HFFc6 (cell line): ENCODE measurements around the gene NSFL1C. TPM values are rescaled to one million over a fixed set of nuclear protein-coding genes. Genes with fewer than 3 reads are reported as not detected.

Source experiments
- DNase-seq: peaks from one replicate; pipeline ENCODE4 v3.0.0-alpha.2; 2018
- H3K27ac Mint-ChIP-seq: 2 replicates; pipeline ENCODE4 v1.8.0; 2020; ENCODE audit warnings: mild to moderate bottlenecking, mixed read lengths
- H3K27me3 Mint-ChIP-seq: 2 replicates; pipeline ENCODE4 v1.8.0; 2021; ENCODE audit warnings: mild to moderate bottlenecking, moderate library complexity, mixed read lengths; ENCODE audit not compliant: insufficient read depth
- H3K36me3 Mint-ChIP-seq: 2 replicates; pipeline ENCODE4 v1.8.0; 2021; ENCODE audit warnings: low read depth, mixed read lengths
- H3K4me1 Mint-ChIP-seq: 2 replicates; pipeline ENCODE4 v1.8.0; 2020; ENCODE audit warnings: low read depth, mixed read lengths
- H3K4me3 Mint-ChIP-seq: 2 replicates; pipeline ENCODE4 v1.8.0; 2020; ENCODE audit warnings: mild to moderate bottlenecking, moderate library complexity, mixed read lengths
- H3K9me3 Mint-ChIP-seq: 2 replicates; pipeline ENCODE4 v1.8.0; 2020; ENCODE audit warnings: mild to moderate bottlenecking, mixed read lengths
- total RNA-seq, 6 experiments: library from RNA; stranded (reverse); fragmentation: NEBNext Ultra II Directional; extraction: Animal tissue kit (Norgen Biotek cat#: 25700); gene quantifications; 2 replicates in 1 of 6; 3 replicates in 5 of 6; pipeline ENCODE4 v1.2.3, GENCODE V29; 2021
- TF ChIP-seq, protein P1 (sequence below): fragments of 200-600 bp; sonication (generic); IDR thresholded peaks from 2 replicates; pipeline ENCODE4 v1.5.0; 2021; ENCODE audit warnings: antibody characterized with exemption, mild to moderate bottlenecking

The NSFL1C gene
- total RNA-seq, 6 experiments from 2014 or later, result 85.4 to 125 (median 103) TPM

DNA sequence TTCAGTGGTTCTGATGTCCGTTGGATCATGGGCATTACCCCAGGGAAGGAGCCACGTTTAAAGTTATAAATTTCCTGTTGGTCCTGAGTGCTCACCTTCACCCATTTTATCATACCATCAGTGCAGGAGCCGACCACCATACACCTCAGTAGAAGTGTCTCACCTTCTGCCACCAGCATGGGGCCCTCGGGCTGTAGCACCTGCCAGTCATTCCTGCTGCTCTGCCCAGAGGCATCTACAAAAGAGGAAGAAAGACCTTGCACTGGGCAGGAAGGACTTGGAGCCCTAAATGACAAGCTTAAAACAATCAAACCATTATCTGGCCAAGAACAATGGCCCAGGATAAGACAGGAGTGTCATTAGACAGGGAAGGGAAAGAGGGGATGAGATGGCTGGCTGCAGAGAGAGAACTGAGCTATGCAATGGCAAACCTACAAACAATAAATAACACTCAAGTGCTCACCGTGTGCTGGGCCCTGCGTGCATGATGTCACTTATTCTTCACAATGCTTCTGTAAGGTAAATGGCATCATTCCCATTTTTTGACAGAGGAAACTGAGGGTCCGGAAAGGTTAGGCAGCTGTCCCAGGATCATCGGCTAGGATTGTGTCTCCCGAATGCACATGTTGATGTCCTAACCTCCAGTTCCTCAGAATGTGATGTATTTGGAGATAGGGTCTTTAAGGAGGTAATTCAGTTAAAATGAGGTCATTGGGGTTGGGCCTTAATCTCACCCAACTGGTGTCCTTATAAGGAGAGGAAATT lies 13.4 kb upstream of the NSFL1C start:
- H3K27ac Mint-ChIP-seq, result no peak overlapping the region
- TF ChIP-seq, protein P1, sequence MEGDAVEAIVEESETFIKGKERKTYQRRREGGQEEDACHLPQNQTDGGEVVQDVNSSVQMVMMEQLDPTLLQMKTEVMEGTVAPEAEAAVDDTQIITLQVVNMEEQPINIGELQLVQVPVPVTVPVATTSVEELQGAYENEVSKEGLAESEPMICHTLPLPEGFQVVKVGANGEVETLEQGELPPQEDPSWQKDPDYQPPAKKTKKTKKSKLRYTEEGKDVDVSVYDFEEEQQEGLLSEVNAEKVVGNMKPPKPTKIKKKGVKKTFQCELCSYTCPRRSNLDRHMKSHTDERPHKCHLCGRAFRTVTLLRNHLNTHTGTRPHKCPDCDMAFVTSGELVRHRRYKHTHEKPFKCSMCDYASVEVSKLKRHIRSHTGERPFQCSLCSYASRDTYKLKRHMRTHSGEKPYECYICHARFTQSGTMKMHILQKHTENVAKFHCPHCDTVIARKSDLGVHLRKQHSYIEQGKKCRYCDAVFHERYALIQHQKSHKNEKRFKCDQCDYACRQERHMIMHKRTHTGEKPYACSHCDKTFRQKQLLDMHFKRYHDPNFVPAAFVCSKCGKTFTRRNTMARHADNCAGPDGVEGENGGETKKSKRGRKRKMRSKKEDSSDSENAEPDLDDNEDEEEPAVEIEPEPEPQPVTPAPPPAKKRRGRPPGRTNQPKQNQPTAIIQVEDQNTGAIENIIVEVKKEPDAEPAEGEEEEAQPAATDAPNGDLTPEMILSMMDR, result no peak
- H3K9me3 Mint-ChIP-seq, result no peaks in the 10 kb centered on the region
- peaks cover 41% of the 10 kb centered on the region for H3K4me1 Mint-ChIP-seq
- H3K27me3 Mint-ChIP-seq, result peaks cover 1% of the 10 kb centered on the region
- H3K4me3 Mint-ChIP-seq, result no peak overlapping the region
- DNase-seq, result no peak
- no peaks in the 10 kb centered on the region for H3K36me3 Mint-ChIP-seq

- Mint-ChIP-seq H3K27me3 (peaks cover 1% of the 10 kb centered on the region), H3K9me3 (no peaks in the 10 kb centered on the region), H3K36me3 (no peaks in the 10 kb centered on the region), H3K4me3 (peak overlapping the region; percentile 62), H3K4me1 (peaks cover 32% of the 10 kb centered on the region), H3K27ac (peak overlapping the region; percentile 78)
- DNase-seq, result peak; percentile 67
- TF ChIP-seq, protein P1, result no peak
Measured at GRCh38 chr20:1478566-1478965, 11.9 kb upstream of the NSFL1C start.

DNA sequence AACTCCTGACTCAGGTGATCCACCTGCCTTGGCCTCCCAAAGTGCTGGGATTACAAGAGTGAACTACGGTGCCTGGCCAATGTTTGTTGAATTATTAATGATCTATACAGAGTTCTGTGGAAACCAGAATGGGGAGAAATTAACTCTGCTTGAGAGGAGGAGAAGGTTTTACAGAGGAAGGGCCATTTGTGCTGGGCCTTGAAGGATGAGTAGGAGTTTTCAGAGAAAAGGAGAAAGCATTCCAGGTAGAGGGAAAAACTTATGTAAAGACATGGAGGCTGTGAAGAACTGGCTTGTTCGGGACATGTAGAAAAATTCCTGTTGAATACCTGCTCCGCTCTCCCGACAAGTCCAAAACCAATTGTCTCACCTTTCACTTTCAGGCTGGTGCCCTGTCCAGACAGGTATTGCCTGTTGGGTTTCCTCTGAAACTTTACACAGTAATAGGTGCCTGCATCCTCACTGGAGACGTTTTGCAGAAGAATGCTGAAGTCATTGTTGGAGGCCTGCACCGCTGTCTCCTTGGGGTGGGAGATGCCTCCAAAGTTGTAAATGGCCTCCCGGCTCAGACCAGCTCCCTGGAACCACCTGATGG lies 11.3 kb upstream of the NSFL1C start:
- no peaks in the 10 kb centered on the region for H3K9me3 Mint-ChIP-seq
- peak overlapping the region; percentile 78; the same call in 1 of the 2 replicates for H3K27ac Mint-ChIP-seq
- H3K4me3 Mint-ChIP-seq, result no peak overlapping the region
- peaks cover 36% of the 10 kb centered on the region for H3K4me1 Mint-ChIP-seq
- peaks cover 4% of the 10 kb centered on the region for H3K27me3 Mint-ChIP-seq
- no peak for DNase-seq
- TF ChIP-seq, protein P1, result no peak
- H3K36me3 Mint-ChIP-seq, result no peaks in the 10 kb centered on the region

DNA sequence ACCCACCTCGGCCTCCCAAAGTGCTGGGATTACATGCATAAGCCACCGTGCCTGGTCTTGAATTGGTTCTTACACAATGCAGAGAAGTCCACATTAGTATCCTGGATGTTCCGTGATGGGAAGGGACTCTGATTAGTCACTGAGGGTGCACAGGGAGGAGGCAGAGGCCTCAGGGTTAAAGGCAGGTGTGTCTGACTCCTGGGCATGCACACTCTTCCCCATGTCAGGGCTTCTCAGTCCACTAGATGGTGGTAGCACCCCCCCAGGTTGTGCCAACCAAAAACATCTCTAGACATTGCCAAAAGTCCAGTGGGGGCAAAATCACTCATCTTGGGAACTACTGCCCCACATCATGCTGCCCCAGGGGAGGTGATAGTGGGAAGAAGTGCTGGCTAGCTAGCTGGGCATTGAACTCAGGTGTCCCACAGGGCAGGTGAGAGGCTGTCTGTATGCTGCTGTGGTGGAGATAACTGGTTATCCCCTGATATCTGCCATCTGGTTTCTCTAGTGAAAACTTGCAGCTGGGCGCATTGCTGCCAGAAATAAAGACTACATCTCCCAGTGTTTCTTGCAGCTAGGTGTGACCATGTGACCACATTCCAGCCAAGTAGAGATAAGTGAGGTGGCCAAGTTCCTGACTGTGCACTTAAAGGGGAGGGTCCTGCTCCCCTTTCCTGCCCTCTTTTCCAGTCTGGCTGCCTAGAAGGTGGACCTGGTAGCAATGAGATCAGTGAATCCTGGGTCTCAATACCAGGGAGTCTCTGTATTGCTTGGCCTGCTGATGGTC lies 8.4 kb upstream of the NSFL1C start:
- TF ChIP-seq, protein P1, result peak; percentile 61
- Mint-ChIP-seq H3K9me3 (no peaks in the 10 kb centered on the region), H3K4me1 (peaks cover 51% of the 10 kb centered on the region), H3K27me3 (peaks cover 4% of the 10 kb centered on the region), H3K4me3 (no peak overlapping the region), H3K36me3 (no peaks in the 10 kb centered on the region), H3K27ac (no peak overlapping the region)
- no peak for DNase-seq

GRCh38 chr20:1474325-1474724 lies 7.7 kb upstream of the NSFL1C start:
- TF ChIP-seq, protein P1, result no peak
- Mint-ChIP-seq H3K27ac (no peak overlapping the region), H3K9me3 (no peaks in the 10 kb centered on the region), H3K27me3 (peaks cover 4% of the 10 kb centered on the region), H3K4me3 (no peak overlapping the region), H3K4me1 (peaks cover 55% of the 10 kb centered on the region), H3K36me3 (no peaks in the 10 kb centered on the region)
- no peak for DNase-seq
